Naive thymus-derived CD4-positive, alpha-beta T cell (primary cell): ENCODE measurements around the gene STX5. TPM values are rescaled to one million over a fixed set of nuclear protein-coding genes. Genes with fewer than 3 reads are reported as not detected.

Experiments
- ATAC-seq: fragments of 150-1000 bp; cut with Tn5 transposase; 2 replicates; pipeline ENCODE4 v1.10.0; 2021; ENCODE audit warnings: mild to moderate bottlenecking, moderate library complexity
- CTCF ChIA-PET: fragments of 350-600 bp; sonication (Branson Sonifier 250); formaldehyde crosslinking; loops from one replicate; lab custom pipeline; 2021; ENCODE audit warnings: antibody characterized with exemption; lab: Charles Lee
- POLR2A ChIA-PET: fragments of 350-600 bp; sonication (Branson Sonifier 250); formaldehyde crosslinking; loops from one replicate; lab custom pipeline; 2021; ENCODE audit warnings: antibody characterized with exemption, inconsistent platforms; lab: Charles Lee
- DNase-seq, 9 donors: peaks; one replicate each; pipeline versions ENCODE4 v3.0.0 to v3.0.0-alpha.2; 2020 to 2022; ENCODE audit warnings: mixed read lengths in 1 of 9
- H3K27ac ChIP-seq: one replicate; pipeline ENCODE4 v1.7.0; 2013; ENCODE audit warnings: mild to moderate bottlenecking, low read depth, low read length, moderate library complexity
- H3K27me3 ChIP-seq, 2 donors: one replicate each; pipeline ENCODE4 v1.7.0; 2013; ENCODE audit warnings: low read length in 2 of 2, mild to moderate bottlenecking in 2 of 2, moderate library complexity in 2 of 2; ENCODE audit not compliant: control insufficient read depth in 2 of 2, insufficient read depth in 2 of 2
- H3K36me3 ChIP-seq, 3 experiments: 1 replicate in 2 of 3; 2 replicates in 1 of 3; pipeline ENCODE4 v1.7.0; 2013; ENCODE audit warnings: low read length in 3 of 3, mild to moderate bottlenecking in 3 of 3, moderate library complexity in 1 of 3; ENCODE audit not compliant: insufficient read depth in 3 of 3, control insufficient read depth in 2 of 3
- H3K4me1 ChIP-seq, 2 donors: one replicate each; pipeline ENCODE4 v1.7.0; 2013; ENCODE audit warnings: low read length in 2 of 2, mild to moderate bottlenecking in 2 of 2, moderate library complexity in 1 of 2; ENCODE audit not compliant: control insufficient read depth in 2 of 2, insufficient read depth in 2 of 2
- H3K4me3 ChIP-seq: 2 replicates; pipeline ENCODE4 v1.7.0; 2013; ENCODE audit warnings: mild to moderate bottlenecking, low read length
- H3K9me3 ChIP-seq, 3 experiments: 1 replicate in 2 of 3; 2 replicates in 1 of 3; pipeline ENCODE4 v1.7.0; 2013; ENCODE audit warnings: low read length in 3 of 3; ENCODE audit not compliant: control insufficient read depth in 2 of 3
- H3K27ac Mint-ChIP-seq, 9 donors: one replicate each; pipeline ENCODE4 v1.8.0; 2020 to 2022; ENCODE audit warnings: mixed read lengths in 9 of 9, mild to moderate bottlenecking in 8 of 9, moderate library complexity in 5 of 9, inconsistent platforms in 2 of 9
- H3K27me3 Mint-ChIP-seq, 5 donors: one replicate each; pipeline ENCODE4 v1.8.0; 2021 to 2022; ENCODE audit warnings: mixed read lengths in 5 of 5, mild to moderate bottlenecking in 1 of 5
- H3K36me3 Mint-ChIP-seq, 5 donors: one replicate each; pipeline ENCODE4 v1.8.0; 2020 to 2022; ENCODE audit warnings: mixed read lengths in 5 of 5, mild to moderate bottlenecking in 3 of 5, inconsistent platforms in 1 of 5
- H3K4me1 Mint-ChIP-seq, 7 donors: one replicate each; pipeline ENCODE4 v1.8.0; 2020 to 2022; ENCODE audit warnings: mixed read lengths in 7 of 7, mild to moderate bottlenecking in 3 of 7, inconsistent platforms in 1 of 7
- H3K4me3 Mint-ChIP-seq, 10 donors: one replicate each; pipeline ENCODE4 v1.8.0; 2020 to 2022; ENCODE audit warnings: mild to moderate bottlenecking in 10 of 10, mixed read lengths in 10 of 10, moderate library complexity in 6 of 10, inconsistent platforms in 2 of 10
- H3K9me3 Mint-ChIP-seq, 11 donors: one replicate each; pipeline ENCODE4 v1.8.0; 2020 to 2022; ENCODE audit warnings: mixed read lengths in 11 of 11, mild to moderate bottlenecking in 4 of 11, inconsistent platforms in 1 of 11, moderate library complexity in 1 of 11
- intact Hi-C, 2 donors: fragments of 100-400 bp; cut with micrococcal nuclease; formaldehyde crosslinking; loops; one replicate each; pipeline ENCODE4 v1.15.1; 2023
- polyA plus RNA-seq, 2 donors: library from polyadenylated mRNA; unstranded; fragments of 300-500 nt; fragmentation: Illumina TruSeq; gene quantifications; one replicate each; pipeline ENCODE4 v1.2.3, GENCODE V29; 2021
- total RNA-seq, 6 experiments: library from RNA in 5 of 6; stranded (reverse) in 5 of 6; gene quantifications; 1 replicate in 5 of 6; 2 replicates in 1 of 6; pipeline ENCODE4 v1.2.3 and lab custom pipeline; 2021 to 2026

The STX5 gene
- total and polyA plus RNA-seq, 7 experiments from 2014 or later, result 23.8 to 152 (median 53.6) TPM

- peak; percentile 92 for ATAC-seq
- Histone ChIP-seq H3K4me3 (peak within 1 kb of the TSS; percentile 87), H3K4me1 (peaks cover 13 to 18% of the 10 kb centered on the region in 2 donors), H3K36me3 (peaks cover 13 to 33% (median 24%) of the 10 kb centered on the region in 3 experiments), H3K27ac (peak within 1 kb of the TSS; percentile 97), H3K27me3 (no peaks in the 10 kb centered on the region), H3K9me3 (no peaks in the 10 kb centered on the region)
- peaks cover 0 to 7% (median 0%) of the 10 kb centered on the region in 11 donors for H3K9me3 Mint-ChIP-seq
- POLR2A ChIA-PET, result interaction anchor here (0.7 to 13.2 kb wide), 27 partner anchors 9 to 231 kb away, joined by 3 to 224 read pairs (median 6); partner anchors contain the start of genes BSCL2, C11orf98, CSKMT and EEF1G
- H3K4me3 Mint-ChIP-seq, result peak within 1 kb of the TSS; percentile 90 to 100 (median 99)
- peaks cover 17 to 55% (median 34%) of the 10 kb centered on the region in 7 donors for H3K4me1 Mint-ChIP-seq
- peaks cover 0 to 33% (median 15%) of the 10 kb centered on the region in 5 donors for H3K36me3 Mint-ChIP-seq
- H3K27me3 Mint-ChIP-seq, result peaks cover 0 to 2% (median 0%) of the 10 kb centered on the region in 5 donors
- intact Hi-C loops, result loop anchor here (1.0 to 2.0 kb wide), 11 partner anchors 13 to 96 kb away; partner anchors contain the start of genes HNRNPUL2 (in 2 of the 2), STX5 (in 2 of the 2), TEX54 (in 2 of the 2) and TMEM179B (in 2 of the 2)
- peak within 1 kb of the TSS; percentile 95 to 100 (median 99) for H3K27ac Mint-ChIP-seq
- DNase-seq, result peak; percentile 91 to 99 (median 97)
- CTCF ChIA-PET, result interaction anchor here (1.1 to 1.2 kb wide), 2 partner anchors 11 to 58 kb away, joined by 3 to 5 read pairs; no protein-coding TSS in a partner anchor
Observed at GRCh38 chr11:62805076-62805892, 26.6 kb downstream of the STX5 start, which contains the start of gene NXF1. Gene NXF1, minus strand, starts transcription at chr11:62805440. Its CDS starts 84 bp downstream, at chr11:62805356.

DNA sequence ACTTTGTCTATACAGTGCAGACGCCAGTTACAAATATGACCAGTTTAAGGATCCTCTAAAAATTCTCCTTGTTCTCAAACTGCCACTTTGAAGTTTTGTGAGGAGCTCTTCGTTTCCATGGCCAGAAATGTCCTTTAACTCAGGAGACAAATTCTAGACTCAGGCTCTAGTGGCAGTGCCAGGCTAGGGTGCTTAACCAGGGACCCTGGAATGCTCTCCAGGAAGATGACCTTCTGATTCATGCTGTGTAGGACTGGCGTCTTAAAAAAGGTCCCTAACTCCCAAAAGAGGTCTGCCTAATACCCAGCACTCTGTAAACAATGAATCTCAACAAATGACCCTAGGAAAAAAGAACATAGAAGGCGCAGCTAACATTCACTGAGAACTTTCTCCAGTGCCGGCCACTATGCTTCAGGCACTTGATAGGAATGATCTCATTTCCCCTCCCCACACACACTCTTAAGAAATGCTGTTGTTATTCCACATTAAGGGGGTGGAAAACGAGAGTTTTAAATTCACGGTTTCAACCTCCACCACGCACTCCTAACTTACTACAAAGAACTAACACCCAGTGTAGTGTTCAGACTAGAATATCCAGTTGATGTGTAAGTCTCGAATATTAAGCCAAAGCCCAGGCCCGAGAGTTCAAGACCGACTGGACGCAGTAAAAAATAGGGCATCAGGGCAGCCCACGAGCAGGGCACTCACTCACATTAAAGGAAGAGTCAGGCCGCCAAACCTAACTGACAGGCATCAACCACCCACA, 27.4 kb downstream of the STX5 start:
- H3K9me3 Mint-ChIP-seq, result peaks cover 0 to 7% (median 0%) of the 10 kb centered on the region in 11 donors
- Histone ChIP-seq H3K27me3 (no peaks in the 10 kb centered on the region), H3K4me3 (peak overlapping the region; percentile 87), H3K4me1 (peaks cover 13 to 18% of the 10 kb centered on the region in 2 donors), H3K36me3 (peaks cover 20 to 41% (median 31%) of the 10 kb centered on the region in 3 experiments), H3K9me3 (no peaks in the 10 kb centered on the region), H3K27ac (peak overlapping the region; percentile 97)
- H3K4me1 Mint-ChIP-seq, result peaks cover 17 to 55% (median 34%) of the 10 kb centered on the region in 7 donors
- peak overlapping the region; percentile 90 to 100 (median 99) for H3K4me3 Mint-ChIP-seq
- ATAC-seq (peak; percentile 10), DNase-seq (peak in 2 of 9 donors; percentile 8 to 40)
- CTCF ChIA-PET, result interaction anchor here (0.9 to 2.1 kb wide), 2 partner anchors 18 to 53 kb away, joined by 3 to 4 read pairs; no protein-coding TSS in a partner anchor
- intact Hi-C loops, result loop anchor here (1.0 to 2.0 kb wide), 11 partner anchors 12 to 95 kb away; partner anchors contain the start of genes HNRNPUL2 (in 2 of the 2), STX5 (in 2 of the 2), TEX54 (in 2 of the 2) and TMEM179B (in 2 of the 2)
- POLR2A ChIA-PET, result interaction anchor here (0.9 to 13.2 kb wide), 25 partner anchors 8 to 140 kb away, joined by 3 to 224 read pairs (median 7); partner anchors contain the start of genes BSCL2, C11orf98, CSKMT and GNG3
- H3K27me3 Mint-ChIP-seq, result peaks cover 0 to 2% (median 0%) of the 10 kb centered on the region in 5 donors
- H3K27ac Mint-ChIP-seq, result peak overlapping the region; percentile 95 to 100 (median 98)
- peaks cover 4 to 37% (median 19%) of the 10 kb centered on the region in 5 donors for H3K36me3 Mint-ChIP-seq

- intact Hi-C loops, result no loop called here
- H3K9me3 Mint-ChIP-seq, result peaks cover 0 to 7% (median 0%) of the 10 kb centered on the region in 11 donors
- Histone ChIP-seq H3K4me1 (peaks cover 13 to 16% of the 10 kb centered on the region in 2 donors), H3K27ac (no peak overlapping the region), H3K9me3 (no peaks in the 10 kb centered on the region), H3K27me3 (no peaks in the 10 kb centered on the region), H3K4me3 (no peak overlapping the region), H3K36me3 (peaks cover 34 to 75% (median 53%) of the 10 kb centered on the region in 3 experiments)
- POLR2A ChIA-PET, result interaction anchor here (0.6 to 13.2 kb wide), 11 partner anchors 10 to 57 kb away, joined by 3 to 224 read pairs (median 7); partner anchors contain the start of genes STX5, TEX54, TMEM179B and TMEM223
- DNase-seq, result no peak
- ATAC-seq, result no peak
- H3K4me3 Mint-ChIP-seq, result no peak overlapping the region
- peaks cover 8 to 43% (median 23%) of the 10 kb centered on the region in 5 donors for H3K36me3 Mint-ChIP-seq
- H3K27me3 Mint-ChIP-seq, result peaks cover 0 to 2% (median 0%) of the 10 kb centered on the region in 5 donors
- H3K27ac Mint-ChIP-seq, result peak overlapping the region in 3 of 9 donors; percentile 70 to 81 (median 74)
- CTCF ChIA-PET, result interaction anchor here (1.2 to 1.9 kb wide), 3 partner anchors 11 to 55 kb away, joined by 4 to 5 read pairs (median 4); no protein-coding TSS in a partner anchor
- peaks cover 17 to 49% (median 34%) of the 10 kb centered on the region in 7 donors for H3K4me1 Mint-ChIP-seq
Observed at GRCh38 chr11:62801071-62801470, 30.8 kb downstream of the STX5 start.

DNA sequence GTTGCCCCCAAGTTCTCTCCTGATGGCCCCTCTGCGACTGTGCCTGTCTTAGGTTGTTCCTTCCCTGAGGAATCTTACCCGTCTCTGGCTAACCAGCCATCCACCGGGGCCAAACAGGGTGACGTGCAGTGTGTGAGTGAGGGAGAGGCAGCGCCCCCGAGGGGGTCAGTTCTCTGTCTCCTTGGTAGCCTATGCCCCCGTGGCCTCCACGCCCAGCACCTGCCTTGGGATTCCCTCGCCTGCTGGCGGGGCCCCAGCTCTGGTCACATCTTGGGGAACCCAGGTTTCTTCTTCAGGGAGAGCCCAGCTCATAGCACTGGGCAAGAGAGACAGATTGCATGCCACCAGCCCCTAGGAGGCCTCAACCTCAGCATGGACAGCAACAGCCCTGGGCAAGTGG, 32.4 kb downstream of the STX5 start:
- peaks cover 11 to 13% of the 10 kb centered on the region in 2 donors for H3K4me1 ChIP-seq
- intact Hi-C loops, result no loop called here
- ATAC-seq (no peak), DNase-seq (no peak)
- Mint-ChIP-seq H3K27ac (peak overlapping the region in 4 of 9 donors; percentile 14 to 80 (median 46)), H3K4me1 (peaks cover 13 to 33% (median 30%) of the 10 kb centered on the region in 7 donors), H3K27me3 (no peaks in the 10 kb centered on the region), H3K9me3 (peaks cover 0 to 4% (median 0%) of the 10 kb centered on the region in 11 donors), H3K4me3 (no peak overlapping the region), H3K36me3 (peaks cover 9 to 54% (median 32%) of the 10 kb centered on the region in 5 donors)
- H3K36me3 ChIP-seq, result peaks cover 47 to 91% (median 58%) of the 10 kb centered on the region in 3 experiments
- ChIA-PET CTCF (interaction anchor here (1.9 kb wide), 1 partner anchor 9 kb away, joined by 5 read pairs; no protein-coding TSS in a partner anchor), POLR2A (interaction anchor here (1.9 to 13.2 kb wide), 3 partner anchors 8 to 56 kb away, joined by 11 to 224 read pairs (median 22); partner anchors contain the start of genes TMEM179B, TMEM223 and WDR74)
- no peaks in the 10 kb centered on the region for H3K9me3 ChIP-seq
- H3K4me3 ChIP-seq, result no peak overlapping the region
- H3K27me3 ChIP-seq, result no peaks in the 10 kb centered on the region
- H3K27ac ChIP-seq, result no peak overlapping the region

GRCh38 chr11:62796281-62796680, 35.6 kb downstream of the STX5 start:
- no peaks in the 10 kb centered on the region for H3K9me3 ChIP-seq
- Mint-ChIP-seq H3K4me3 (no peak overlapping the region), H3K36me3 (peaks cover 12 to 47% (median 31%) of the 10 kb centered on the region in 5 donors), H3K27ac (peak overlapping the region in 3 of 9 donors; percentile 5 to 67 (median 59)), H3K9me3 (no peaks in the 10 kb centered on the region), H3K27me3 (no peaks in the 10 kb centered on the region), H3K4me1 (peaks cover 4 to 26% (median 20%) of the 10 kb centered on the region in 7 donors)
- H3K27me3 ChIP-seq, result no peaks in the 10 kb centered on the region
- no peak overlapping the region for H3K4me3 ChIP-seq
- ChIA-PET POLR2A (interaction anchor here (0.6 to 14.1 kb wide), 14 partner anchors 5 to 1903 kb away, joined by 3 to 224 read pairs (median 6); partner anchors contain the start of genes NXF1, STX5, TEX54 and TMEM179B), CTCF (interaction anchor here (1.2 to 3.8 kb wide), 2 partner anchors 10 to 66 kb away, joined by 3 to 14 read pairs; no protein-coding TSS in a partner anchor)
- ATAC-seq (no peak), DNase-seq (no peak)
- peaks cover 46 to 80% (median 54%) of the 10 kb centered on the region in 3 experiments for H3K36me3 ChIP-seq
- peak overlapping the region; percentile 1 for H3K27ac ChIP-seq
- intact Hi-C loops, result no loop called here
- peaks cover 9 to 10% of the 10 kb centered on the region in 2 donors for H3K4me1 ChIP-seq
